GM23338 (cell line): ENCODE data around the gene LRRC8B. TPM values are rescaled to one million over a fixed set of nuclear protein-coding genes. Genes with fewer than 3 reads are reported as not detected.

Source experiments
- ATAC-seq: fragments of 200-7000 bp; cut with Tn5 transposase; 3 replicates; pipeline ENCODE4 v1.9.1; 2020
- DNase-seq: peaks from one replicate; pipeline ENCODE4 v3.0.0-alpha.2; 2015; ENCODE audit warnings: low spot score
- H2AFZ ChIP-seq: fragments of 200-600 bp; sonication (generic); 2 replicates; pipeline ENCODE4 v1.8.0; 2016; ENCODE audit warnings: antibody characterized with exemption, mild to moderate bottlenecking, moderate library complexity
- H3F3A ChIP-seq: fragments of 200-600 bp; sonication (generic); replicated peaks from 2 replicates; pipeline ENCODE4 v1.8.0; 2017; ENCODE audit warnings: antibody characterized with exemption, mixed run types, low read depth
- H3K27ac ChIP-seq: fragments of 200-600 bp; sonication (generic); 2 replicates; pipeline ENCODE4 v1.6.1; 2016; ENCODE audit warnings: low read depth
- H3K27me3 ChIP-seq: fragments of 200-600 bp; sonication (generic); 2 replicates; pipeline ENCODE4 v1.8.0; 2016; ENCODE audit warnings: mild to moderate bottlenecking, mixed run types, moderate library complexity; ENCODE audit not compliant: insufficient read depth
- H3K36me3 ChIP-seq: fragments of 200-600 bp; sonication (generic); 2 replicates; pipeline ENCODE4 v1.8.0; 2016; ENCODE audit warnings: mild to moderate bottlenecking; ENCODE audit not compliant: insufficient read depth
- H3K4me1 ChIP-seq: fragments of 200-600 bp; sonication (generic); 2 replicates; pipeline ENCODE4 v1.8.0; 2016; ENCODE audit warnings: mild to moderate bottlenecking, moderate library complexity; ENCODE audit not compliant: insufficient read depth
- H3K4me2 ChIP-seq: fragments of 200-600 bp; sonication (generic); 2 replicates; pipeline ENCODE4 v1.7.1; 2017; ENCODE audit warnings: mixed run types
- H3K4me3 ChIP-seq: fragments of 200-600 bp; sonication (generic); 2 replicates; pipeline ENCODE4 v1.6.1; 2016; ENCODE audit warnings: mixed run types
- H3K79me2 ChIP-seq: fragments of 200-600 bp; sonication (generic); replicated peaks from 2 replicates; pipeline ENCODE4 v1.8.0; 2017; ENCODE audit warnings: mild to moderate bottlenecking; ENCODE audit not compliant: insufficient read depth
- H3K9me2 ChIP-seq: fragments of 200-600 bp; sonication (generic); 2 replicates; pipeline ENCODE4 v1.8.0; 2017; ENCODE audit not compliant: insufficient read depth
- H4K20me1 ChIP-seq: fragments of 200-600 bp; sonication (generic); replicated peaks from 2 replicates; pipeline ENCODE4 v1.8.0; 2017; ENCODE audit warnings: mild to moderate bottlenecking; ENCODE audit not compliant: insufficient read depth
- H3K27ac Mint-ChIP-seq: 2 replicates; pipeline ENCODE4 v1.8.0; 2020; ENCODE audit warnings: inconsistent platforms, mild to moderate bottlenecking, moderate library complexity, mixed read lengths
- H3K27me3 Mint-ChIP-seq: 3 replicates; pipeline ENCODE4 v1.8.0; 2022; ENCODE audit warnings: low read depth, mild to moderate bottlenecking, moderate library complexity, mixed read lengths, inconsistent platforms; ENCODE audit not compliant: insufficient read depth, poor library complexity
- H3K36me3 Mint-ChIP-seq: 3 replicates; pipeline ENCODE4 v1.8.0; 2021; ENCODE audit warnings: low read depth, mild to moderate bottlenecking, inconsistent platforms, moderate library complexity, mixed read lengths
- H3K4me1 Mint-ChIP-seq: 3 replicates; pipeline ENCODE4 v1.8.0; 2020; ENCODE audit warnings: mild to moderate bottlenecking, inconsistent platforms, mixed read lengths
- H3K4me3 Mint-ChIP-seq: 3 replicates; pipeline ENCODE4 v1.8.0; 2021; ENCODE audit warnings: moderate library complexity, mild to moderate bottlenecking, inconsistent platforms, mixed read lengths
- H3K9me3 Mint-ChIP-seq: 3 replicates; pipeline ENCODE4 v1.8.0; 2020; ENCODE audit warnings: moderate library complexity, mild to moderate bottlenecking, inconsistent platforms, mixed read lengths
- CREB1 ChIP-seq: fragments of 250-450 bp; sonication (Bioruptor Pico); IDR thresholded peaks from 2 replicates; pipeline ENCODE4 v1.5.0; 2020; ENCODE audit warnings: low read depth, mild to moderate bottlenecking, moderate library complexity
- CTCF ChIP-seq, 2 experiments: fragments of 200-600 bp in 1 of 2; sonication (generic) in 1 of 2; conservative IDR thresholded peaks; 2 replicates each; pipeline versions ENCODE4 v1.5.1 to v1.6.1; 2016 to 2017; ENCODE audit warnings: antibody characterized with exemption in 2 of 2, low read depth in 2 of 2, mild to moderate bottlenecking in 2 of 2, moderate library complexity in 1 of 2
- ETS1 ChIP-seq: IDR thresholded peaks from 2 replicates; pipeline ENCODE4 v1.6.1; 2016; ENCODE audit warnings: antibody characterized with exemption
- EZH2 ChIP-seq: fragments of 200-600 bp; sonication (generic); IDR thresholded peaks from one replicate; pipeline ENCODE4 v1.8.0; 2017; ENCODE audit warnings: antibody characterized with exemption, mild to moderate bottlenecking, low read depth; ENCODE audit not compliant: unreplicated experiment
- JUNB ChIP-seq: IDR thresholded peaks from one replicate; pipeline ENCODE4 v1.6.1; 2016; ENCODE audit warnings: antibody characterized with exemption; ENCODE audit not compliant: unreplicated experiment
- NANOG ChIP-seq: IDR thresholded peaks from 2 replicates; pipeline ENCODE4 v1.6.1; 2016; ENCODE audit warnings: antibody characterized with exemption, borderline replicate concordance
- REST ChIP-seq: IDR thresholded peaks from one replicate; pipeline ENCODE4 v1.6.1; 2018; ENCODE audit warnings: antibody characterized with exemption; ENCODE audit not compliant: unreplicated experiment
- STAT1 ChIP-seq: IDR thresholded peaks from one replicate; pipeline ENCODE4 v1.6.1; 2016; ENCODE audit warnings: antibody characterized with exemption; ENCODE audit not compliant: unreplicated experiment
- ZNF331 ChIP-seq: fragments of 250-450 bp; sonication (Bioruptor Pico); IDR thresholded peaks from 2 replicates; pipeline ENCODE4 v1.5.0; 2020; ENCODE audit warnings: low read depth, mild to moderate bottlenecking, moderate library complexity
- ZNF462 ChIP-seq: fragments of 250-450 bp; sonication (Bioruptor Pico); IDR thresholded peaks from 2 replicates; pipeline ENCODE4 v1.5.0; 2020; ENCODE audit warnings: mild to moderate bottlenecking, moderate library complexity
- polyA plus RNA-seq: library from polyadenylated mRNA; unstranded; fragments of >200 nt; fragmentation: Nextera tagmentation; extraction: Ambion mirVana; gene quantifications from 2 replicates; pipeline ENCODE4 v1.2.1, GENCODE V29; 2016
- total RNA-seq: library from RNA; depleted of rRNA; stranded (reverse); fragments of >200 nt; shearing (Covaris generic); gene quantifications from 2 replicates; pipeline ENCODE4 v1.2.3, GENCODE V29; 2014

LRRC8B gene
- total and polyA plus RNA-seq, 2 experiments from 2014 or later = 9.0 to 26.5 TPM

GRCh38 chr1:89607586-89608318, 83.1 kb downstream of the LRRC8B start:
- H4K20me1 ChIP-seq = no peaks in the 10 kb centered on the region
- no peaks in the 10 kb centered on the region for H3K79me2 ChIP-seq
- H3K27me3 Mint-ChIP-seq = peaks cover 2% of the 10 kb centered on the region
- H3K9me3 Mint-ChIP-seq = no peaks in the 10 kb centered on the region; the same call in 2 of the 3 replicates
- H3K27ac ChIP-seq = no peak overlapping the region
- H3K4me3 Mint-ChIP-seq = no peak overlapping the region
- H3K36me3 ChIP-seq = no peaks in the 10 kb centered on the region
- no peak overlapping the region for H2AFZ ChIP-seq
- no peak overlapping the region for H3K27ac Mint-ChIP-seq
- peaks cover 10% of the 10 kb centered on the region for H3K4me1 Mint-ChIP-seq
- no peaks in the 10 kb centered on the region for H3K27me3 ChIP-seq
- H3F3A ChIP-seq = no peaks in the 10 kb centered on the region
- no peak overlapping the region for H3K4me3 ChIP-seq
- peaks cover 11% of the 10 kb centered on the region; the same call in 1 of the 2 replicates for H3K4me1 ChIP-seq
- H3K9me2 ChIP-seq = no peaks in the 10 kb centered on the region
- no peaks in the 10 kb centered on the region; the same call in 2 of the 3 replicates for H3K36me3 Mint-ChIP-seq
- no peak for ATAC-seq
- no peak for TF ChIP-seq REST
- TF ChIP-seq ZNF331 (CRISPR knock-in tag) = no peak
- TF ChIP-seq CTCF (conservative IDR thresholded peaks at IDR 0.05; ENCODE audit: low read depth in 2 of 2) = no peak
- no peak for TF ChIP-seq JUNB
- TF ChIP-seq CREB1 (CRISPR knock-in tag) = no peak
- TF ChIP-seq ZNF462 (CRISPR knock-in tag) = no peak
- no peak for TF ChIP-seq NANOG
- TF ChIP-seq ETS1 = no peak
- no peak for TF ChIP-seq EZH2
- TF ChIP-seq STAT1 = no peak
- no peak for DNase-seq
- H3K4me2 ChIP-seq = no peak overlapping the region
